HL-60 (cell line): ENCODE data around the gene TTC9C.

Source experiments
- CTCF ChIP-seq: IDR thresholded peaks from one replicate; pipeline ENCODE4 v1.5.1; 2011; ENCODE audit warnings: low read length, control low read depth, inconsistent platforms; ENCODE audit not compliant: insufficient read depth
- GABPA ChIP-seq: IDR thresholded peaks from 2 replicates; pipeline ENCODE4 v1.6.1; 2012; ENCODE audit warnings: low read depth
- POLR2AphosphoS5 ChIP-seq: IDR thresholded peaks from 2 replicates; pipeline ENCODE4 v1.6.1; 2012; ENCODE audit warnings: low read depth
- REST ChIP-seq: IDR thresholded peaks from 2 replicates; pipeline ENCODE4 v1.6.1; 2012; ENCODE audit warnings: low read depth; ENCODE audit not compliant: insufficient replicate concordance
- SPI1 ChIP-seq: IDR thresholded peaks from 2 replicates; pipeline ENCODE4 v1.6.1; 2012; ENCODE audit warnings: low read depth, mild to moderate bottlenecking, borderline replicate concordance

GRCh38 chr11:62752994-62753735 lies 24.9 kb downstream of the TTC9C start:
- TF ChIP-seq CTCF, result no peak
- TF ChIP-seq SPI1, result no peak
- TF ChIP-seq POLR2AphosphoS5, result no peak
- TF ChIP-seq REST, result no peak
- no peak for TF ChIP-seq GABPA
